Measurements from ENCODE around the gene NUP210. TPM values are rescaled to one million over a fixed set of nuclear protein-coding genes. Genes with fewer than 3 reads are reported as not detected.

NUP210 gene
- total RNA-seq, 1 experiment from 2014 or later: 8.4 TPM

DNA sequence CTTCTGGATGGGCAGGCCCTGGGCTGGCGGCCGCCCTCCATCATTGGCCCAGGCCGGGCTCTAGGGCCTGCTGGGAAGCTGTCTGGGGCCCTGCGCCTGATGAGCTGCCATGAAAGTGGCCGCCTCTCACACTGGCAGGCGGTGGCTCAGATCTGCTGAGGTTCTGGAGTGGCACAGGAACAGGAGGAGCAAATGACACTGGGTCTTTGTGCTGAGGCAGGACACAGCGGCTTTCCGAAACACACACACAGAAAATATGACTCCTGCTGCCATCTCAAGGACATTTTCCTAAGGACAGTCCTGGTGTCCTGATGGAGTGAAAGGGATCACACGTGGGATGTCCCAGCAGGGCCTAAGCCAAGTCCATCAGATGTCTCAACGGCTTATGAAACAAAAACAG lies 103.5 kb downstream of the NUP210 start:
- Mint-ChIP-seq H3K27ac (ENCODE audit: low read depth, unreplicated experiment) (no peak overlapping the region), H3K9me3 (ENCODE audit: unreplicated experiment) (no peaks in the 10 kb centered on the region), H3K36me3 (ENCODE audit: insufficient read depth, unreplicated experiment) (peaks cover 5% of the 10 kb centered on the region), H3K27me3 (ENCODE audit: insufficient read depth, unreplicated experiment) (no peaks in the 10 kb centered on the region), H3K4me3 (ENCODE audit: unreplicated experiment) (no peak overlapping the region), H3K4me1 (ENCODE audit: insufficient read depth, unreplicated experiment) (no peaks in the 10 kb centered on the region)
- no peak for TF ChIP-seq CTCF (IDR thresholded peaks at IDR 0.05; ENCODE audit: unreplicated experiment)
- POLR2A ChIA-PET: no interaction called here
- no peak for DNase-seq (ENCODE audit: unreplicated experiment)
- CTCF ChIA-PET: interaction anchor here (0.6 to 1.0 kb wide), 2 partner anchors 8 to 290 kb away, joined by 3 read pairs; no protein-coding TSS in a partner anchor
- no TSS peak for BruUV-seq (replicated peaks)
- intact Hi-C loops (cut with micrococcal nuclease): no loop called here

DNA sequence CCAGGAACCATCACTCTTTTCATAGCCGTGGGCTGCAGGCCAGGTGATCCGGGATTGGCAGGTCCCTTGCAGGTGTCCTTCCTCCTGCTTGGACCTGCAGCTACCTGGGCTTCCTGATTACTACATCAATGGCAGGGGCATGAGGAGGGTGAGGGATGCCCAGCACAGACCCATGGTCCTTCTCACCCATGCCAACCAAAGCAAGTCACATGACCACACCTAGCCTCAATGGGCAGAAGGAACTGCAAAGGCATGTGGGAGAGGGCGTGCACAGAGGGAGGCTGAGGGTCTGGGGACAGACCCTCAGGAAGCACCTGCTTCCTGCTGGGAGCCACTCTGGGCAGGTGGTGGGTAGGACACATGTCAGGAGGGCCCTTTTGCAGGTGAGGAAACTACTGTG lies 105.2 kb downstream of the NUP210 start:
- H3K27ac Mint-ChIP-seq (ENCODE audit: low read depth, unreplicated experiment): no peak overlapping the region
- CTCF ChIA-PET: interaction anchor here (0.6 kb wide), 1 partner anchor 140 kb away, joined by 3 read pairs; no protein-coding TSS in a partner anchor
- intact Hi-C loops (cut with micrococcal nuclease): no loop called here
- H3K9me3 Mint-ChIP-seq (ENCODE audit: unreplicated experiment): no peaks in the 10 kb centered on the region
- no peak for DNase-seq (ENCODE audit: unreplicated experiment)
- POLR2A ChIA-PET: no interaction called here
- TF ChIP-seq CTCF (IDR thresholded peaks at IDR 0.05; ENCODE audit: unreplicated experiment): no peak
- no TSS peak for BruUV-seq (replicated peaks)
- H3K4me1 Mint-ChIP-seq (ENCODE audit: insufficient read depth, unreplicated experiment): no peaks in the 10 kb centered on the region
- no peak overlapping the region for H3K4me3 Mint-ChIP-seq (ENCODE audit: unreplicated experiment)
- H3K36me3 Mint-ChIP-seq (ENCODE audit: insufficient read depth, unreplicated experiment): peaks cover 5% of the 10 kb centered on the region
- no peaks in the 10 kb centered on the region for H3K27me3 Mint-ChIP-seq (ENCODE audit: insufficient read depth, unreplicated experiment)

GRCh38 chr3:13313813-13314212 lies 106.3 kb downstream of the NUP210 start:
- Mint-ChIP-seq H3K36me3 (ENCODE audit: insufficient read depth, unreplicated experiment) (peaks cover 5% of the 10 kb centered on the region), H3K4me3 (ENCODE audit: unreplicated experiment) (no peak overlapping the region), H3K4me1 (ENCODE audit: insufficient read depth, unreplicated experiment) (no peaks in the 10 kb centered on the region), H3K9me3 (ENCODE audit: unreplicated experiment) (no peaks in the 10 kb centered on the region), H3K27ac (ENCODE audit: low read depth, unreplicated experiment) (no peak overlapping the region), H3K27me3 (ENCODE audit: insufficient read depth, unreplicated experiment) (no peaks in the 10 kb centered on the region)
- no TSS peak for BruUV-seq (replicated peaks)
- no peak for TF ChIP-seq CTCF (IDR thresholded peaks at IDR 0.05; ENCODE audit: unreplicated experiment)
- ChIA-PET CTCF (interaction anchor here (0.7 kb wide), 1 partner anchor 183 kb away, joined by 3 read pairs; no protein-coding TSS in a partner anchor), POLR2A (no interaction called here)
- intact Hi-C loops (cut with micrococcal nuclease): no loop called here
- DNase-seq (ENCODE audit: unreplicated experiment): no peak

GRCh38 chr3:13309004-13309403 lies 111.1 kb downstream of the NUP210 start:
- TF ChIP-seq CTCF (IDR thresholded peaks at IDR 0.05; ENCODE audit: unreplicated experiment): no peak
- no peaks in the 10 kb centered on the region for H3K4me1 Mint-ChIP-seq (ENCODE audit: insufficient read depth, unreplicated experiment)
- H3K4me3 Mint-ChIP-seq (ENCODE audit: unreplicated experiment): no peak overlapping the region
- POLR2A ChIA-PET: no interaction called here
- no peaks in the 10 kb centered on the region for H3K27me3 Mint-ChIP-seq (ENCODE audit: insufficient read depth, unreplicated experiment)
- CTCF ChIA-PET: no interaction called here
- H3K36me3 Mint-ChIP-seq (ENCODE audit: insufficient read depth, unreplicated experiment): no peaks in the 10 kb centered on the region
- DNase-seq (ENCODE audit: unreplicated experiment): no peak
- intact Hi-C loops (cut with micrococcal nuclease): loop anchor here (10.0 kb wide), 1 partner anchor 146 kb away; no protein-coding TSS in a partner anchor
- H3K9me3 Mint-ChIP-seq (ENCODE audit: unreplicated experiment): no peaks in the 10 kb centered on the region
- no TSS peak for BruUV-seq (replicated peaks)
- no peak overlapping the region for H3K27ac Mint-ChIP-seq (ENCODE audit: low read depth, unreplicated experiment)

All from MCF 10A (cell line).